Body of pancreas (tissue), 4 donors: ENCODE measurements around the gene WNK1.

ENCODE experiments used
- POLR2A ChIP-seq, 3 donors: fragments of 450-650 bp; IDR thresholded peaks; one replicate each; pipeline ENCODE4 v1.6.1; 2016; ENCODE audit warnings: antibody characterized with exemption in 3 of 3, mild to moderate bottlenecking in 2 of 3
- TF ChIP-seq, protein P1 (sequence below), 7 experiments: fragments of 450-650 bp in 4 of 7; fragments of 200-600 bp in 3 of 7; sonication (generic) in 3 of 7; IDR thresholded peaks; one replicate each; pipeline ENCODE4 v1.5.1; 2016 to 2019; ENCODE audit warnings: antibody characterized with exemption in 7 of 7

- TF ChIP-seq, protein P1, sequence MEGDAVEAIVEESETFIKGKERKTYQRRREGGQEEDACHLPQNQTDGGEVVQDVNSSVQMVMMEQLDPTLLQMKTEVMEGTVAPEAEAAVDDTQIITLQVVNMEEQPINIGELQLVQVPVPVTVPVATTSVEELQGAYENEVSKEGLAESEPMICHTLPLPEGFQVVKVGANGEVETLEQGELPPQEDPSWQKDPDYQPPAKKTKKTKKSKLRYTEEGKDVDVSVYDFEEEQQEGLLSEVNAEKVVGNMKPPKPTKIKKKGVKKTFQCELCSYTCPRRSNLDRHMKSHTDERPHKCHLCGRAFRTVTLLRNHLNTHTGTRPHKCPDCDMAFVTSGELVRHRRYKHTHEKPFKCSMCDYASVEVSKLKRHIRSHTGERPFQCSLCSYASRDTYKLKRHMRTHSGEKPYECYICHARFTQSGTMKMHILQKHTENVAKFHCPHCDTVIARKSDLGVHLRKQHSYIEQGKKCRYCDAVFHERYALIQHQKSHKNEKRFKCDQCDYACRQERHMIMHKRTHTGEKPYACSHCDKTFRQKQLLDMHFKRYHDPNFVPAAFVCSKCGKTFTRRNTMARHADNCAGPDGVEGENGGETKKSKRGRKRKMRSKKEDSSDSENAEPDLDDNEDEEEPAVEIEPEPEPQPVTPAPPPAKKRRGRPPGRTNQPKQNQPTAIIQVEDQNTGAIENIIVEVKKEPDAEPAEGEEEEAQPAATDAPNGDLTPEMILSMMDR (IDR thresholded peaks at IDR 0.05) = no peak
- no peak for TF ChIP-seq POLR2A (IDR thresholded peaks at IDR 0.05)
Observed at GRCh38 chr12:750366-751191, 1.8 kb upstream of the WNK1 start.
